ENCODE data around the gene AUP1. TPM values are rescaled to one million over a fixed set of nuclear protein-coding genes. Genes with fewer than 3 reads are reported as not detected.

Gene AUP1
- polyA plus RNA-seq, 2 of the 4 experiments (the other 2 are of a cell fraction): 129 to 164 TPM

GRCh38 chr2:74493546-74493945 lies 36.0 kb downstream of the AUP1 start:
- H3K9me3 ChIP-seq: no peaks in the 10 kb centered on the region
- H3K4me2 ChIP-seq: no peak overlapping the region
- H3K27ac ChIP-seq: no peak overlapping the region
- TF ChIP-seq HEYL (CRISPR knock-in tag; IDR thresholded peaks at IDR 0.05): no peak
- no peak for TF ChIP-seq ATOH8 (CRISPR knock-in tag; IDR thresholded peaks at IDR 0.05; ENCODE audit: low read depth)
- no peak for TF ChIP-seq ZFP36 (IDR thresholded peaks at IDR 0.05; ENCODE audit: borderline replicate concordance, partially characterized antibody)
- no peak for TF ChIP-seq NPAS2 (CRISPR knock-in tag; IDR thresholded peaks at IDR 0.05; ENCODE audit: borderline replicate concordance)
- TF ChIP-seq SMC3 (IDR thresholded peaks at IDR 0.05): no peak
- no peak for TF ChIP-seq JUN (IDR thresholded peaks at IDR 0.05)
- TF ChIP-seq HOXB13 (CRISPR knock-in tag; IDR thresholded peaks at IDR 0.05; ENCODE audit: low read depth): no peak
- no peak for TF ChIP-seq CEBPB (IDR thresholded peaks at IDR 0.05)
- no peak for TF ChIP-seq FOSL2 (IDR thresholded peaks at IDR 0.05)
- TF ChIP-seq FOSL2 (CRISPR knock-in tag; IDR thresholded peaks at IDR 0.05): no peak
- no peak for TF ChIP-seq SREBF2 (IDR thresholded peaks at IDR 0.05)
- TF ChIP-seq MAFK (IDR thresholded peaks at IDR 0.05; ENCODE audit: partially characterized antibody): no peak
- no peak for TF ChIP-seq RAD21 (conservative IDR thresholded peaks at IDR 0.05 in 1 of 2, IDR thresholded peaks at IDR 0.05 in 1 of 2)
- no peak for TF ChIP-seq HDAC2 (IDR thresholded peaks at IDR 0.05)
- no peak for TF ChIP-seq ZSCAN20 (CRISPR knock-in tag; IDR thresholded peaks at IDR 0.05)
- CTCF ChIA-PET: interaction anchor here (1.4 to 15.5 kb wide), 6 partner anchors 4 to 96 kb away, joined by 7 to 184 read pairs (median 35); partner anchors contain the start of genes CCDC142, LBX2 and TTC31
- no peak for DNase-seq (ENCODE audit: low read depth in 1 of 2, low spot score in 1 of 2)
- no peak for ATAC-seq
- 86% methylated on average over 3 of the region's 3 CpGs for WGBS (ENCODE audit: missing lambda C conversion rate)
- H3K4me3 ChIP-seq: no peak overlapping the region
- no peaks in the 10 kb centered on the region for H3K4me1 ChIP-seq
- POLR2A ChIA-PET: interaction anchor here (0.8 to 1.0 kb wide), 3 partner anchors 11 to 22 kb away, joined by 3 read pairs; no protein-coding TSS in a partner anchor
- FAIRE-seq: no peak

- Histone ChIP-seq H3K4me3 (no peak overlapping the region), H3K4me1 (no peaks in the 10 kb centered on the region)
- CTCF ChIA-PET: interaction anchor here (1.0 to 15.5 kb wide), 7 partner anchors 5 to 95 kb away, joined by 3 to 184 read pairs (median 29); partner anchors contain the start of genes CCDC142, DQX1, LBX2 and TTC31
Observed at GRCh38 chr2:74491648-74492544, 37.6 kb downstream of the AUP1 start.

GRCh38 chr2:74489906-74490305 lies 39.6 kb downstream of the AUP1 start:
- H3K4me3 ChIP-seq: no peak overlapping the region
- DNase-seq (ENCODE audit: low read depth in 1 of 2, low spot score in 1 of 2) (no peak), FAIRE-seq (no peak), ATAC-seq (no peak)
- WGBS (ENCODE audit: missing lambda C conversion rate): 96% methylated on average over 9 of the region's 9 CpGs
- no peaks in the 10 kb centered on the region for H3K9me3 ChIP-seq
- H3K4me2 ChIP-seq: no peak overlapping the region
- H3K4me1 ChIP-seq: no peaks in the 10 kb centered on the region
- CTCF ChIA-PET: interaction anchor here (0.7 to 13.8 kb wide), 7 partner anchors 8 to 157 kb away, joined by 3 to 184 read pairs (median 4); partner anchors contain the start of gene LBX2
- POLR2A ChIA-PET: interaction anchor here (0.9 to 1.7 kb wide), 3 partner anchors 11 to 40 kb away, joined by 4 to 5 read pairs (median 4); partner anchors contain the start of genes AUP1 and HTRA2
- no peak overlapping the region for H3K27ac ChIP-seq
- TF ChIP-seq SREBF2 (IDR thresholded peaks at IDR 0.05) (no peak), NR3C1 (IDR thresholded peaks at IDR 0.05) (no peak), HOXA7 (CRISPR knock-in tag; IDR thresholded peaks at IDR 0.05) (no peak), CBX2 (IDR thresholded peaks at IDR 0.05; ENCODE audit: borderline replicate concordance, low read depth) (no peak), REST (IDR thresholded peaks at IDR 0.05) (no peak), CTCF (IDR thresholded peaks at IDR 0.05) (no peak), ZNF302 (CRISPR knock-in tag; IDR thresholded peaks at IDR 0.05) (no peak), ESRRA (IDR thresholded peaks at IDR 0.05; ENCODE audit: borderline replicate concordance, low read length) (no peak), RARB (CRISPR knock-in tag; IDR thresholded peaks at IDR 0.05) (no peak)

More at GRCh38 chr2:74491648-74492544, 37.6 kb downstream of the AUP1 start:
- FAIRE-seq (no peak), ATAC-seq (no peak), DNase-seq (ENCODE audit: low read depth in 1 of 2, low spot score in 1 of 2) (no peak)
- no peak overlapping the region for H3K27ac ChIP-seq
- no peak overlapping the region for H3K4me2 ChIP-seq
- no peak for TF ChIP-seq RAD21 (conservative IDR thresholded peaks at IDR 0.05 in 1 of 2, IDR thresholded peaks at IDR 0.05 in 1 of 2)
- TF ChIP-seq NPAS2 (CRISPR knock-in tag; IDR thresholded peaks at IDR 0.05; ENCODE audit: borderline replicate concordance): no peak
- no peak for TF ChIP-seq HES2 (IDR thresholded peaks at IDR 0.05)
- TF ChIP-seq HOXB13 (CRISPR knock-in tag; IDR thresholded peaks at IDR 0.05; ENCODE audit: low read depth): no peak
- TF ChIP-seq JUNB (IDR thresholded peaks at IDR 0.05): no peak
- TF ChIP-seq BHLHE40 (IDR thresholded peaks at IDR 0.05; ENCODE audit: low read depth, low read length): no peak
- no peak for TF ChIP-seq FOXS1 (CRISPR knock-in tag; IDR thresholded peaks at IDR 0.05)
- no peaks in the 10 kb centered on the region for H3K9me3 ChIP-seq
- POLR2A ChIA-PET: no interaction called here
- WGBS (ENCODE audit: missing lambda C conversion rate): 88% methylated on average over 12 of the region's 12 CpGs

Measured in A549 (cell line).